ENCODE data around the gene COL6A2.
"Not testable (repeated sequence)": the region's sequence is repeated elsewhere in the genome, so short reads cannot be mapped to it uniquely, and the experiment has no call there.

COL6A2 gene

GRCh38 chr21:46081022-46081861 lies 16.7 kb upstream of the COL6A2 start:
- no peaks in the 10 kb centered on the region for H3K4me1 Mint-ChIP-seq
- no peaks in the 10 kb centered on the region for H3K27me3 Mint-ChIP-seq
- no peak for DNase-seq
- peaks cover 6 to 7% of the 10 kb centered on the region in 2 donors for H3K9me3 Mint-ChIP-seq
- ATAC-seq, result no peak
- H3K4me3 Mint-ChIP-seq, result no peak overlapping the region
- H3K27ac Mint-ChIP-seq, result peak overlapping the region in 1 of 2 donors; percentile 54

GRCh38 chr21:46081862-46082712 lies 15.8 kb upstream of the COL6A2 start:
- Mint-ChIP-seq H3K27ac (peak overlapping the region in 1 of 2 donors; percentile 37), H3K4me1 (no peaks in the 10 kb centered on the region), H3K9me3 (peaks cover 13 to 14% of the 10 kb centered on the region in 2 donors), H3K4me3 (no peak overlapping the region), H3K27me3 (peaks cover 6% of the 10 kb centered on the region)
- ATAC-seq (peak; percentile 18), DNase-seq (no peak)

- Mint-ChIP-seq H3K4me3 (no peak overlapping the region), H3K4me1 (no peaks in the 10 kb centered on the region), H3K27me3 (peaks cover 7% of the 10 kb centered on the region), H3K9me3 (peaks cover 14 to 20% of the 10 kb centered on the region in 2 donors), H3K27ac (no peak overlapping the region)
- DNase-seq, result no peak
- ATAC-seq, result no peak
Observed at GRCh38 chr21:46082713-46082962, 15.3 kb upstream of the COL6A2 start.

GRCh38 chr21:46082963-46083790 lies 14.7 kb upstream of the COL6A2 start:
- Mint-ChIP-seq H3K27me3 (peaks cover 7% of the 10 kb centered on the region), H3K9me3 (peaks cover 16 to 25% of the 10 kb centered on the region in 2 donors), H3K27ac (no peak overlapping the region), H3K4me3 (no peak overlapping the region), H3K4me1 (no peaks in the 10 kb centered on the region)
- ATAC-seq (no peak), DNase-seq (no peak)

GRCh38 chr21:46083791-46084561 lies 13.9 kb upstream of the COL6A2 start:
- Mint-ChIP-seq H3K27ac (no peak overlapping the region), H3K4me3 (no peak overlapping the region), H3K9me3 (peaks cover 21 to 33% of the 10 kb centered on the region in 2 donors), H3K27me3 (peaks cover 7% of the 10 kb centered on the region), H3K4me1 (no peaks in the 10 kb centered on the region)
- DNase-seq (no peak), ATAC-seq (no peak)

GRCh38 chr21:46084709-46085108 lies 13.2 kb upstream of the COL6A2 start:
- H3K27ac Mint-ChIP-seq, result no peak overlapping the region
- ATAC-seq (no peak), DNase-seq (no peak)
- H3K27me3 Mint-ChIP-seq, result peaks cover 7% of the 10 kb centered on the region
- H3K9me3 Mint-ChIP-seq, result peaks cover 21 to 40% of the 10 kb centered on the region in 2 donors
- H3K4me3 Mint-ChIP-seq, result no peak overlapping the region
- no peaks in the 10 kb centered on the region for H3K4me1 Mint-ChIP-seq

GRCh38 chr21:46085259-46085658 lies 12.7 kb upstream of the COL6A2 start:
- not testable (repeated sequence) for H3K4me1 Mint-ChIP-seq, ATAC-seq, DNase-seq, H3K27me3 Mint-ChIP-seq, H3K4me3 Mint-ChIP-seq, H3K27ac Mint-ChIP-seq
- H3K9me3 Mint-ChIP-seq, result peaks cover 22 to 46% of the 10 kb centered on the region in 2 donors

GRCh38 chr21:46087641-46088040 lies 10.3 kb upstream of the COL6A2 start:
- Mint-ChIP-seq H3K27ac (no peak overlapping the region), H3K9me3 (peaks cover 32 to 59% of the 10 kb centered on the region in 2 donors), H3K27me3 (peaks cover 7% of the 10 kb centered on the region), H3K4me1 (no peaks in the 10 kb centered on the region), H3K4me3 (no peak overlapping the region)
- no peak for ATAC-seq
- no peak for DNase-seq

- ATAC-seq, result no peak
- Mint-ChIP-seq H3K9me3 (peaks cover 32 to 59% of the 10 kb centered on the region in 2 donors), H3K4me3 (no peak overlapping the region), H3K27me3 (peaks cover 7% of the 10 kb centered on the region), H3K4me1 (no peaks in the 10 kb centered on the region), H3K27ac (no peak overlapping the region)
- DNase-seq, result no peak
Observed at GRCh38 chr21:46088189-46088588, 9.7 kb upstream of the COL6A2 start.

GRCh38 chr21:46089285-46089684 lies 8.6 kb upstream of the COL6A2 start:
- Mint-ChIP-seq H3K9me3 (peaks cover 32 to 59% of the 10 kb centered on the region in 2 donors), H3K27ac (no peak overlapping the region), H3K27me3 (peaks cover 7% of the 10 kb centered on the region), H3K4me1 (no peaks in the 10 kb centered on the region), H3K4me3 (no peak overlapping the region)
- no peak for ATAC-seq
- no peak for DNase-seq

- DNase-seq (no peak), ATAC-seq (no peak)
- no peaks in the 10 kb centered on the region for H3K4me1 Mint-ChIP-seq
- H3K27ac Mint-ChIP-seq, result peak overlapping the region in 1 of 2 donors; percentile 74
- H3K9me3 Mint-ChIP-seq, result peaks cover 28 to 53% of the 10 kb centered on the region in 2 donors
- H3K27me3 Mint-ChIP-seq, result peaks cover 7% of the 10 kb centered on the region
- no peak overlapping the region for H3K4me3 Mint-ChIP-seq
Observed at GRCh38 chr21:46091118-46091517, 6.8 kb upstream of the COL6A2 start.

GRCh38 chr21:46091631-46092025 lies 6.3 kb upstream of the COL6A2 start:
- no peak for ATAC-seq

GRCh38 chr21:46092026-46092764 lies 5.7 kb upstream of the COL6A2 start:
- Mint-ChIP-seq H3K4me3 (no peak overlapping the region), H3K27me3 (no peaks in the 10 kb centered on the region), H3K9me3 (peaks cover 19 to 44% of the 10 kb centered on the region in 2 donors), H3K4me1 (no peaks in the 10 kb centered on the region), H3K27ac (no peak overlapping the region)
- no peak for DNase-seq
- ATAC-seq, result no peak

More at GRCh38 chr21:46091631-46092025, 6.3 kb upstream of the COL6A2 start:
- Mint-ChIP-seq H3K4me1 (no peaks in the 10 kb centered on the region), H3K9me3 (peaks cover 24 to 50% of the 10 kb centered on the region in 2 donors), H3K27ac (no peak overlapping the region), H3K27me3 (peaks cover 5% of the 10 kb centered on the region), H3K4me3 (no peak overlapping the region)
- no peak for DNase-seq

Measured in stimulated activated naive CD8-positive, alpha-beta T cell treated with anti-CD3 and anti-CD28 coated beads, Interleukin-15, amount 100 ng/mL, for 72 hours (primary cell).